ENCODE results near the gene TMEM115. TPM values are rescaled to one million over a fixed set of nuclear protein-coding genes. Genes with fewer than 3 reads are reported as not detected.

TMEM115 gene
- total and polyA plus RNA-seq, 2 experiments from 2014 or later, result 17.8 to 49.2 TPM

GRCh38 chr3:50340448-50341329 lies 18.6 kb downstream of the TMEM115 start, which contains the start of gene RASSF1:
RASSF1 (minus strand) TSS chr3:50340836; CDS start chr3:50340805, 31 bp downstream.
- H3K4me1 Mint-ChIP-seq, result peaks cover 29% of the 10 kb centered on the region
- peaks cover 66% of the 10 kb centered on the region for H3K27me3 ChIP-seq (ENCODE audit: insufficient read depth)
- H3K79me2 ChIP-seq (replicated peaks; ENCODE audit: insufficient read depth), result peaks cover 11% of the 10 kb centered on the region
- H3K4me1 ChIP-seq (ENCODE audit: insufficient read depth), result peaks cover 22% of the 10 kb centered on the region
- H3K36me3 ChIP-seq (ENCODE audit: insufficient read depth), result no peaks in the 10 kb centered on the region
- DNase-seq (ENCODE audit: low spot score) (peak; percentile 76), ATAC-seq (peak; percentile 18)
- peaks cover 8% of the 10 kb centered on the region for H4K20me1 ChIP-seq (replicated peaks; ENCODE audit: insufficient read depth)
- H3K4me2 ChIP-seq, result peak within 1 kb of the TSS; percentile 90
- H3K27ac Mint-ChIP-seq, result no peak within 1 kb of the TSS
- TF ChIP-seq, protein P1, sequence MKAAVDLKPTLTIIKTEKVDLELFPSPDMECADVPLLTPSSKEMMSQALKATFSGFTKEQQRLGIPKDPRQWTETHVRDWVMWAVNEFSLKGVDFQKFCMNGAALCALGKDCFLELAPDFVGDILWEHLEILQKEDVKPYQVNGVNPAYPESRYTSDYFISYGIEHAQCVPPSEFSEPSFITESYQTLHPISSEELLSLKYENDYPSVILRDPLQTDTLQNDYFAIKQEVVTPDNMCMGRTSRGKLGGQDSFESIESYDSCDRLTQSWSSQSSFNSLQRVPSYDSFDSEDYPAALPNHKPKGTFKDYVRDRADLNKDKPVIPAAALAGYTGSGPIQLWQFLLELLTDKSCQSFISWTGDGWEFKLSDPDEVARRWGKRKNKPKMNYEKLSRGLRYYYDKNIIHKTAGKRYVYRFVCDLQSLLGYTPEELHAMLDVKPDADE (IDR thresholded peaks at IDR 0.05), result 0 out of 2 replicates have a peak, but pooled peaks have one; percentile 40
- no peak for TF ChIP-seq EZH2 (IDR thresholded peaks at IDR 0.05; ENCODE audit: low read depth, unreplicated experiment)
- no peak for TF ChIP-seq STAT1 (IDR thresholded peaks at IDR 0.05; ENCODE audit: unreplicated experiment)
- peak; percentile 64 for TF ChIP-seq EZH2phosphoT487 (IDR thresholded peaks at IDR 0.05; ENCODE audit: unreplicated experiment)
- TF ChIP-seq, protein P2, sequence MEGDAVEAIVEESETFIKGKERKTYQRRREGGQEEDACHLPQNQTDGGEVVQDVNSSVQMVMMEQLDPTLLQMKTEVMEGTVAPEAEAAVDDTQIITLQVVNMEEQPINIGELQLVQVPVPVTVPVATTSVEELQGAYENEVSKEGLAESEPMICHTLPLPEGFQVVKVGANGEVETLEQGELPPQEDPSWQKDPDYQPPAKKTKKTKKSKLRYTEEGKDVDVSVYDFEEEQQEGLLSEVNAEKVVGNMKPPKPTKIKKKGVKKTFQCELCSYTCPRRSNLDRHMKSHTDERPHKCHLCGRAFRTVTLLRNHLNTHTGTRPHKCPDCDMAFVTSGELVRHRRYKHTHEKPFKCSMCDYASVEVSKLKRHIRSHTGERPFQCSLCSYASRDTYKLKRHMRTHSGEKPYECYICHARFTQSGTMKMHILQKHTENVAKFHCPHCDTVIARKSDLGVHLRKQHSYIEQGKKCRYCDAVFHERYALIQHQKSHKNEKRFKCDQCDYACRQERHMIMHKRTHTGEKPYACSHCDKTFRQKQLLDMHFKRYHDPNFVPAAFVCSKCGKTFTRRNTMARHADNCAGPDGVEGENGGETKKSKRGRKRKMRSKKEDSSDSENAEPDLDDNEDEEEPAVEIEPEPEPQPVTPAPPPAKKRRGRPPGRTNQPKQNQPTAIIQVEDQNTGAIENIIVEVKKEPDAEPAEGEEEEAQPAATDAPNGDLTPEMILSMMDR (conservative IDR thresholded peaks at IDR 0.05; ENCODE audit: low read depth in 2 of 2), result no peak
- peak; percentile 56; the same call in 1 of the 2 replicates for TF ChIP-seq POLR2AphosphoS5 (IDR thresholded peaks at IDR 0.05; ENCODE audit: low read depth)
- no peak for TF ChIP-seq CREB1 (CRISPR knock-in tag; IDR thresholded peaks at IDR 0.05; ENCODE audit: low read depth)
- no peak for TF ChIP-seq JUNB (IDR thresholded peaks at IDR 0.05; ENCODE audit: unreplicated experiment)
- TF ChIP-seq, protein P3, sequence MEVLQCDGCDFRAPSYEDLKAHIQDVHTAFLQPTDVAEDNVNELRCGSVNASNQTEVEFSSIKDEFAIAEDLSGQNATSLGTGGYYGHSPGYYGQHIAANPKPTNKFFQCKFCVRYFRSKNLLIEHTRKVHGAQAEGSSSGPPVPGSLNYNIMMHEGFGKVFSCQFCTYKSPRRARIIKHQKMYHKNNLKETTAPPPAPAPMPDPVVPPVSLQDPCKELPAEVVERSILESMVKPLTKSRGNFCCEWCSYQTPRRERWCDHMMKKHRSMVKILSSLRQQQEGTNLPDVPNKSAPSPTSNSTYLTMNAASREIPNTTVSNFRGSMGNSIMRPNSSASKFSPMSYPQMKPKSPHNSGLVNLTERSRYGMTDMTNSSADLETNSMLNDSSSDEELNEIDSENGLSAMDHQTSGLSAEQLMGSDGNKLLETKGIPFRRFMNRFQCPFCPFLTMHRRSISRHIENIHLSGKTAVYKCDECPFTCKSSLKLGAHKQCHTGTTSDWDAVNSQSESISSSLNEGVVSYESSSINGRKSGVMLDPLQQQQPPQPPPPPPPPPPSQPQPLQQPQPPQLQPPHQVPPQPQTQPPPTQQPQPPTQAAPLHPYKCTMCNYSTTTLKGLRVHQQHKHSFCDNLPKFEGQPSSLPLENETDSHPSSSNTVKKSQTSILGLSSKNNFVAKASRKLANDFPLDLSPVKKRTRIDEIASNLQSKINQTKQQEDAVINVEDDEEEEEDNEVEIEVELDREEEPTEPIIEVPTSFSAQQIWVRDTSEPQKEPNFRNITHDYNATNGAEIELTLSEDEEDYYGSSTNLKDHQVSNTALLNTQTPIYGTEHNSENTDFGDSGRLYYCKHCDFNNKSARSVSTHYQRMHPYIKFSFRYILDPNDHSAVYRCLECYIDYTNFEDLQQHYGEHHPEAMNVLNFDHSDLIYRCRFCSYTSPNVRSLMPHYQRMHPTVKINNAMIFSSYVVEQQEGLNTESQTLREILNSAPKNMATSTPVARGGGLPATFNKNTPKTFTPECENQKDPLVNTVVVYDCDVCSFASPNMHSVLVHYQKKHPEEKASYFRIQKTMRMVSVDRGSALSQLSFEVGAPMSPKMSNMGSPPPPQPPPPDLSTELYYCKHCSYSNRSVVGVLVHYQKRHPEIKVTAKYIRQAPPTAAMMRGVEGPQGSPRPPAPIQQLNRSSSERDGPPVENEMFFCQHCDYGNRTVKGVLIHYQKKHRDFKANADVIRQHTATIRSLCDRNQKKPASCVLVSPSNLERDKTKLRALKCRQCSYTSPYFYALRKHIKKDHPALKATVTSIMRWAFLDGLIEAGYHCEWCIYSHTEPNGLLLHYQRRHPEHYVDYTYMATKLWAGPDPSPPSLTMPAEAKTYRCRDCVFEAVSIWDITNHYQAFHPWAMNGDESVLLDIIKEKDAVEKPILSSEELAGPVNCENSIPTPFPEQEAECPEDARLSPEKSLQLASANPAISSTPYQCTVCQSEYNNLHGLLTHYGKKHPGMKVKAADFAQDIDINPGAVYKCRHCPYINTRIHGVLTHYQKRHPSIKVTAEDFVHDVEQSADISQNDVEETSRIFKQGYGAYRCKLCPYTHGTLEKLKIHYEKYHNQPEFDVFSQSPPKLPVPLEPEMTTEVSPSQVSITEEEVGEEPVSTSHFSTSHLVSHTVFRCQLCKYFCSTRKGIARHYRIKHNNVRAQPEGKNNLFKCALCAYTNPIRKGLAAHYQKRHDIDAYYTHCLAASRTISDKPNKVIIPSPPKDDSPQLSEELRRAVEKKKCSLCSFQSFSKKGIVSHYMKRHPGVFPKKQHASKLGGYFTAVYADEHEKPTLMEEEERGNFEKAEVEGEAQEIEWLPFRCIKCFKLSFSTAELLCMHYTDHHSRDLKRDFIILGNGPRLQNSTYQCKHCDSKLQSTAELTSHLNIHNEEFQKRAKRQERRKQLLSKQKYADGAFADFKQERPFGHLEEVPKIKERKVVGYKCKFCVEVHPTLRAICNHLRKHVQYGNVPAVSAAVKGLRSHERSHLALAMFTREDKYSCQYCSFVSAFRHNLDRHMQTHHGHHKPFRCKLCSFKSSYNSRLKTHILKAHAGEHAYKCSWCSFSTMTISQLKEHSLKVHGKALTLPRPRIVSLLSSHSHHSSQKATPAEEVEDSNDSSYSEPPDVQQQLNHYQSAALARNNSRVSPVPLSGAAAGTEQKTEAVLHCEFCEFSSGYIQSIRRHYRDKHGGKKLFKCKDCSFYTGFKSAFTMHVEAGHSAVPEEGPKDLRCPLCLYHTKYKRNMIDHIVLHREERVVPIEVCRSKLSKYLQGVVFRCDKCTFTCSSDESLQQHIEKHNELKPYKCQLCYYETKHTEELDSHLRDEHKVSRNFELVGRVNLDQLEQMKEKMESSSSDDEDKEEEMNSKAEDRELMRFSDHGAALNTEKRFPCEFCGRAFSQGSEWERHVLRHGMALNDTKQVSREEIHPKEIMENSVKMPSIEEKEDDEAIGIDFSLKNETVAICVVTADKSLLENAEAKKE (CRISPR knock-in tag; IDR thresholded peaks at IDR 0.05), result no peak
- no peak for TF ChIP-seq NANOG (IDR thresholded peaks at IDR 0.05; ENCODE audit: borderline replicate concordance)
- peak within 1 kb of the TSS; percentile 85 for H2AFZ ChIP-seq
- H3K36me3 Mint-ChIP-seq (ENCODE audit: low read depth), result no peaks in the 10 kb centered on the region; the same call in 2 of the 3 replicates
- H3K27ac ChIP-seq (ENCODE audit: low read depth), result no peak within 1 kb of the TSS
- H3F3A ChIP-seq (replicated peaks; ENCODE audit: low read depth), result peaks cover 36% of the 10 kb centered on the region
- peak within 1 kb of the TSS; percentile 67 for H3K4me3 Mint-ChIP-seq
- H3K4me3 ChIP-seq, result peak within 1 kb of the TSS; percentile 65
- H3K9me2 ChIP-seq (ENCODE audit: insufficient read depth), result no peaks in the 10 kb centered on the region
- H3K27me3 Mint-ChIP-seq (ENCODE audit: insufficient read depth, low read depth, poor library complexity), result peaks cover 74% of the 10 kb centered on the region
- H3K9me3 Mint-ChIP-seq, result peaks cover 3% of the 10 kb centered on the region; the same call in 1 of the 3 replicates

Measured in GM23338 (cell line).